HEK293 (cell line): ENCODE data around the gene FGR.

Experiments
- EGR2 ChIP-seq: fragments of 450-650 bp; formaldehyde crosslinking; IDR thresholded peaks from 2 replicates; pipeline ENCODE4 v1.5.1; 2016; ENCODE audit warnings: low read depth, missing biosample characterization, missing genetic modification characterization
- ELK4 ChIP-seq: IDR thresholded peaks from 2 replicates; pipeline ENCODE4 v1.6.1; 2011; ENCODE audit warnings: mild to moderate bottlenecking, low read depth, low read length, borderline replicate concordance
- GLIS1 ChIP-seq: fragments of 450-650 bp; formaldehyde crosslinking; IDR thresholded peaks from 2 replicates; pipeline ENCODE4 v1.5.1; 2016; ENCODE audit warnings: missing biosample characterization, missing genetic modification characterization
- INSM2 ChIP-seq: fragments of 450-650 bp; formaldehyde crosslinking; IDR thresholded peaks from 2 replicates; pipeline ENCODE4 v1.5.1; 2016; ENCODE audit warnings: missing biosample characterization, missing genetic modification characterization
- KLF10 ChIP-seq: fragments of 450-650 bp; IDR thresholded peaks from 2 replicates; pipeline ENCODE4 v1.5.1; 2018; ENCODE audit warnings: missing biosample characterization, mild to moderate bottlenecking, missing genetic modification characterization
- KLF17 ChIP-seq: fragments of 450-650 bp; formaldehyde crosslinking; IDR thresholded peaks from 2 replicates; pipeline ENCODE4 v1.5.1; 2016; ENCODE audit warnings: missing biosample characterization, missing genetic modification characterization
- KLF8 ChIP-seq: fragments of 450-650 bp; formaldehyde crosslinking; IDR thresholded peaks from 2 replicates; pipeline ENCODE4 v1.5.1; 2016; ENCODE audit warnings: missing biosample characterization, missing genetic modification characterization
- PRDM1 ChIP-seq: fragments of 450-650 bp; formaldehyde crosslinking; IDR thresholded peaks from 2 replicates; pipeline ENCODE4; 2016; ENCODE audit warnings: missing biosample characterization, missing genetic modification characterization
- REPIN1 ChIP-seq: fragments of 450-650 bp; formaldehyde crosslinking; IDR thresholded peaks from 2 replicates; pipeline ENCODE4 v1.5.1; 2017; ENCODE audit warnings: missing biosample characterization, missing genetic modification characterization, low read depth
- REST ChIP-seq: fragments of 450-650 bp; formaldehyde crosslinking; IDR thresholded peaks from 2 replicates; pipeline ENCODE4 v1.5.1; 2016; ENCODE audit warnings: missing biosample characterization, missing genetic modification characterization
- SP7 ChIP-seq: fragments of 450-650 bp; formaldehyde crosslinking; IDR thresholded peaks from 2 replicates; pipeline ENCODE4 v1.5.1; 2016; ENCODE audit warnings: missing biosample characterization, missing genetic modification characterization
- ZBTB1 ChIP-seq: fragments of 450-650 bp; formaldehyde crosslinking; IDR thresholded peaks from 2 replicates; pipeline ENCODE4 v1.5.1; 2016; ENCODE audit warnings: missing biosample characterization, missing genetic modification characterization
- ZEB2 ChIP-seq: fragments of 450-650 bp; formaldehyde crosslinking; IDR thresholded peaks from 2 replicates; pipeline ENCODE4 v1.5.1; 2016; ENCODE audit warnings: missing biosample characterization, missing genetic modification characterization
- ZFP3 ChIP-seq: fragments of 450-650 bp; formaldehyde crosslinking; IDR thresholded peaks from 2 replicates; pipeline ENCODE4 v1.5.1; 2016; ENCODE audit warnings: low read depth, missing biosample characterization, missing genetic modification characterization
- ZFP37 ChIP-seq: fragments of 450-650 bp; formaldehyde crosslinking; IDR thresholded peaks from 2 replicates; pipeline ENCODE4 v1.5.1; 2016; ENCODE audit warnings: missing biosample characterization, missing genetic modification characterization
- ZNF121 ChIP-seq: fragments of 450-650 bp; formaldehyde crosslinking; IDR thresholded peaks from 2 replicates; pipeline ENCODE4 v1.5.1; 2016; ENCODE audit warnings: missing biosample characterization, missing genetic modification characterization
- ZNF2 ChIP-seq: fragments of 450-650 bp; formaldehyde crosslinking; IDR thresholded peaks from 2 replicates; pipeline ENCODE4 v1.5.1; 2016; ENCODE audit warnings: missing biosample characterization, missing genetic modification characterization
- ZNF324 ChIP-seq: fragments of 450-650 bp; formaldehyde crosslinking; IDR thresholded peaks from 2 replicates; pipeline ENCODE4 v1.5.1; 2016; ENCODE audit warnings: missing biosample characterization, missing genetic modification characterization
- ZNF433 ChIP-seq: fragments of 450-650 bp; formaldehyde crosslinking; IDR thresholded peaks from 2 replicates; pipeline ENCODE4 v1.5.1; 2016; ENCODE audit warnings: missing biosample characterization, missing genetic modification characterization, low read depth
- ZNF518A ChIP-seq: fragments of 450-650 bp; formaldehyde crosslinking; conservative IDR thresholded peaks from 2 replicates; pipeline ENCODE4 v1.5.1; 2016; ENCODE audit warnings: low read depth, missing biosample characterization, missing genetic modification characterization
- ZNF571 ChIP-seq: fragments of 450-650 bp; formaldehyde crosslinking; IDR thresholded peaks from 2 replicates; pipeline ENCODE4 v1.5.0; 2017; ENCODE audit warnings: missing biosample characterization, missing genetic modification characterization
- ZNF600 ChIP-seq: fragments of 450-650 bp; formaldehyde crosslinking; IDR thresholded peaks from 2 replicates; pipeline ENCODE4 v1.5.1; 2016; ENCODE audit warnings: missing biosample characterization, missing genetic modification characterization
- ZNF692 ChIP-seq: fragments of 450-650 bp; formaldehyde crosslinking; IDR thresholded peaks from 2 replicates; pipeline ENCODE4 v1.5.1; 2016; ENCODE audit warnings: missing biosample characterization, missing genetic modification characterization
- ZNF704 ChIP-seq: fragments of 450-650 bp; formaldehyde crosslinking; IDR thresholded peaks from 2 replicates; pipeline ENCODE4 v1.5.1; 2016; ENCODE audit warnings: missing biosample characterization, missing genetic modification characterization
- ZNF830 ChIP-seq: fragments of 450-650 bp; IDR thresholded peaks from 2 replicates; pipeline ENCODE4 v1.5.0; 2018; ENCODE audit warnings: missing biosample characterization, missing genetic modification characterization, low read depth, mild to moderate bottlenecking, moderate library complexity

FGR gene

GRCh38 chr1:27598902-27599528 lies 36.0 kb downstream of the FGR start (continued):
- TF ChIP-seq ZNF518A (tag by site-specific recombination) (no peak), ZNF433 (tag by site-specific recombination) (no peak), EGR2 (tag by site-specific recombination) (0 out of 2 replicates have a peak, but pooled peaks have one; percentile 17), SP7 (peak; percentile 85; the same call in 1 of the 2 replicates), REST (no peak), ZFP37 (tag by site-specific recombination) (no peak), ZBTB1 (tag by site-specific recombination) (no peak), ZNF571 (no peak), ZNF2 (tag by site-specific recombination) (no peak), ZNF324 (0 out of 2 replicates have a peak, but pooled peaks have one; percentile 47), INSM2 (tag by site-specific recombination) (0 out of 2 replicates have a peak, but pooled peaks have one; percentile 31), GLIS1 (tag by site-specific recombination) (peak; percentile 100), ZFP3 (tag by site-specific recombination) (no peak), KLF10 (tag by site-specific recombination) (no peak), KLF8 (0 out of 2 replicates have a peak, but pooled peaks have one; percentile 43), ZNF121 (no peak), PRDM1 (tag by site-specific recombination) (peak; percentile 51; the same call in 1 of the 2 replicates), ZEB2 (tag by site-specific recombination) (peak; percentile 50; the same call in 1 of the 2 replicates), ZNF830 (no peak), ELK4 (no peak), REPIN1 (tag by site-specific recombination) (no peak), ZNF704 (tag by site-specific recombination) (no peak), ZNF692 (tag by site-specific recombination) (peak; percentile 62), ZNF600 (tag by site-specific recombination) (peak; percentile 86), KLF17 (peak; percentile 96)
